WTC11 (cell line): ENCODE results near the gene INPP5A.

Experiments
- ATF3 ChIP-seq: sonication (generic); formaldehyde crosslinking; conservative IDR thresholded peaks from 2 replicates; pipeline ENCODE4 v1.8.1; 2022; ENCODE audit warnings: mild to moderate bottlenecking, missing genetic modification reagents
- CREB1 ChIP-seq: sonication (generic); formaldehyde crosslinking; IDR thresholded peaks from 2 replicates; pipeline ENCODE4 v1.8.0; 2023; ENCODE audit warnings: mild to moderate bottlenecking, missing genetic modification reagents
- FOXJ3 ChIP-seq: sonication (generic); formaldehyde crosslinking; IDR thresholded peaks from 2 replicates; pipeline ENCODE4 v1.9.0; 2021; ENCODE audit warnings: missing genetic modification reagents, mild to moderate bottlenecking, borderline replicate concordance
- IRF1 ChIP-seq: sonication (generic); formaldehyde crosslinking; IDR thresholded peaks from 2 replicates; pipeline ENCODE4 v1.8.0; 2023; ENCODE audit warnings: missing genetic modification reagents
- MLX ChIP-seq: sonication (generic); formaldehyde crosslinking; IDR thresholded peaks from 2 replicates; pipeline ENCODE4 v1.8.1; 2023; ENCODE audit warnings: mild to moderate bottlenecking, missing genetic modification reagents, moderate library complexity
- NR2C2 ChIP-seq: sonication (generic); formaldehyde crosslinking; IDR thresholded peaks from 2 replicates; pipeline ENCODE4 v1.8.0; 2022; ENCODE audit warnings: mild to moderate bottlenecking, missing genetic modification reagents
- SMAD3 ChIP-seq: sonication (generic); formaldehyde crosslinking; IDR thresholded peaks from 2 replicates; pipeline ENCODE4 v1.8.0; 2022; ENCODE audit warnings: missing genetic modification reagents, mild to moderate bottlenecking, borderline replicate concordance
- ZNF232 ChIP-seq: sonication (generic); formaldehyde crosslinking; IDR thresholded peaks from 2 replicates; pipeline ENCODE4 v1.8.0; 2022; ENCODE audit warnings: mild to moderate bottlenecking, missing genetic modification reagents
- TF ChIP-seq, protein P1 (sequence below): fragments of 200-600 bp; IDR thresholded peaks from 2 replicates; pipeline ENCODE4 v1.8.0; 2022; ENCODE audit warnings: antibody characterized with exemption
- TF ChIP-seq, protein P2 (sequence below): sonication (generic); formaldehyde crosslinking; IDR thresholded peaks from 2 replicates; pipeline ENCODE4 v1.8.1; 2022; ENCODE audit warnings: mild to moderate bottlenecking, missing genetic modification reagents, moderate library complexity, borderline replicate concordance

- TF ChIP-seq MLX (CRISPR knock-in tag), result no peak
- TF ChIP-seq, protein P1, sequence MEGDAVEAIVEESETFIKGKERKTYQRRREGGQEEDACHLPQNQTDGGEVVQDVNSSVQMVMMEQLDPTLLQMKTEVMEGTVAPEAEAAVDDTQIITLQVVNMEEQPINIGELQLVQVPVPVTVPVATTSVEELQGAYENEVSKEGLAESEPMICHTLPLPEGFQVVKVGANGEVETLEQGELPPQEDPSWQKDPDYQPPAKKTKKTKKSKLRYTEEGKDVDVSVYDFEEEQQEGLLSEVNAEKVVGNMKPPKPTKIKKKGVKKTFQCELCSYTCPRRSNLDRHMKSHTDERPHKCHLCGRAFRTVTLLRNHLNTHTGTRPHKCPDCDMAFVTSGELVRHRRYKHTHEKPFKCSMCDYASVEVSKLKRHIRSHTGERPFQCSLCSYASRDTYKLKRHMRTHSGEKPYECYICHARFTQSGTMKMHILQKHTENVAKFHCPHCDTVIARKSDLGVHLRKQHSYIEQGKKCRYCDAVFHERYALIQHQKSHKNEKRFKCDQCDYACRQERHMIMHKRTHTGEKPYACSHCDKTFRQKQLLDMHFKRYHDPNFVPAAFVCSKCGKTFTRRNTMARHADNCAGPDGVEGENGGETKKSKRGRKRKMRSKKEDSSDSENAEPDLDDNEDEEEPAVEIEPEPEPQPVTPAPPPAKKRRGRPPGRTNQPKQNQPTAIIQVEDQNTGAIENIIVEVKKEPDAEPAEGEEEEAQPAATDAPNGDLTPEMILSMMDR, result no peak
- TF ChIP-seq CREB1 (CRISPR knock-in tag), result no peak
- TF ChIP-seq ATF3 (CRISPR knock-in tag), result no peak
- TF ChIP-seq NR2C2 (CRISPR knock-in tag), result no peak
- no peak for TF ChIP-seq SMAD3 (CRISPR knock-in tag)
- no peak for TF ChIP-seq ZNF232 (CRISPR knock-in tag)
- TF ChIP-seq, protein P2, sequence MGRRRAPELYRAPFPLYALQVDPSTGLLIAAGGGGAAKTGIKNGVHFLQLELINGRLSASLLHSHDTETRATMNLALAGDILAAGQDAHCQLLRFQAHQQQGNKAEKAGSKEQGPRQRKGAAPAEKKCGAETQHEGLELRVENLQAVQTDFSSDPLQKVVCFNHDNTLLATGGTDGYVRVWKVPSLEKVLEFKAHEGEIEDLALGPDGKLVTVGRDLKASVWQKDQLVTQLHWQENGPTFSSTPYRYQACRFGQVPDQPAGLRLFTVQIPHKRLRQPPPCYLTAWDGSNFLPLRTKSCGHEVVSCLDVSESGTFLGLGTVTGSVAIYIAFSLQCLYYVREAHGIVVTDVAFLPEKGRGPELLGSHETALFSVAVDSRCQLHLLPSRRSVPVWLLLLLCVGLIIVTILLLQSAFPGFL (CRISPR knock-in tag), result no peak
- TF ChIP-seq IRF1 (CRISPR knock-in tag), result no peak
- no peak for TF ChIP-seq FOXJ3
These were observed 216.5 kb downstream of the INPP5A start for GRCh38 chr10:132754071-132754470.
